ENCODE results near the gene PPM1D.
A peak's percentile ranks its signal among the peaks of the same experiment; 100 is the strongest.
"Not testable (repeated sequence)": the region's sequence is repeated elsewhere in the genome, so short reads cannot be mapped to it uniquely, and the experiment has no call there.

The PPM1D gene

DNA sequence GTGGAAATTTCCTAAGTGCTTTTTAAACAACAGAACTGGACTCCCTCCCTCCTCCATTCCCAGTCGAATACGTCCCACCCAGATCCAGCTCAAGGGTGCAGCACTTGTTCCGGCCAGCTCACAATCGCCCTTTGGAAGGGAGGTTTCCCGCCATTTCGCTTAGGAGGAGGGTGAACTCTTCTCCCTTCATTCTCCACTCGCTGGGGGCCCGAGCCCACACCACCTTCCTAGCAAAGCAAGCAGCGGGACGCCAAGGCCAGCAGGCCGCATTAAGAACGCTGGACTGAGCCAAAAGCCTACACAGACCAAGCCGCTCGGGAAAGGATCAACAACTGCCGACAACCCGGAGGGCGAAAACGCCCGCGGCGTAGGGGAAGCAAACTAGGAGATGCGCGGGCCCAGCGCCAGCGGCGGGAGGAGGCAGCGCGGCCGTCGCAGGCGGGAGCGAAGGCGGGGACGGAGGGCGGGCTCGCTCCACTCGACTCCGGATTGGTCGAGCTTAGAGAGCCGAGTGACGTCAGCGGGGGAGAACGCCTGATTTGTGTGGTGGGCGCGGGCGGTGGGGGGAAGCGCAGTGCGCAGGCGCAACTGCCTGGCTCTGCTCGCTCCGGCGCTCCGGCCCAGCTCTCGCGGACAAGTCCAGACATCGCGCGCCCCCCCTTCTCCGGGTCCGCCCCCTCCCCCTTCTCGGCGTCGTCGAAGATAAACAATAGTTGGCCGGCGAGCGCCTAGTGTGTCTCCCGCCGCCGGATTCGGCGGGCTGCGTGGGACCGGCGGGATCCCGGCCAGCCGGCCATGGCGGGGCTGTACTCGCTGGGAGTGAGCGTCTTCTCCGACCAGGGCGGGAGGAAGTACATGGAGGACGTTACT, at the start of gene PPM1D:
Gene PPM1D (plus strand): TSS at position 574 of the 870 bp plus-strand sequence. CDS start 222 bp downstream, at position 796.
- peak; percentile 95 to 96 for DNase-seq (ENCODE audit: low read depth in 2 of 2)

DNA sequence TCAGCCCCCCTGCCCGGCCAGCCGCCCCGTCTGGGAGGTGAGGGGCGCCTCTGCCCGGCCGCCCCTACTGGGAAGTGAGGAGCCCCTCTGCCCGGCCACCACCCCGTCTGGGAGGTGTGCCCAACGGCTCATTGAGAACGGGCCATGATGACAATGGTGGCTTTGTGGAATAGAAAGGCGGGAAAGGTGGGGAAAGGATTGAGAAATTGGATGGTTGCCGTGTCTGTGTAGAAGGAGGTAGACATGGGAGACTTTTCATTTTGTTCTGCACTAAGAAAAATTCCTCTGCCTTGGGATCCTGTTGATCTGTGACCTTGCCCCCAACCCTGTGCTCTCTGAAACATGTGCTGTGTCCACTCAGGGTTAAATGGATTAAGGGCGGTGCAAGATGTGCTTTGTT, 47.7 kb upstream of the PPM1D start:
- not testable (repeated sequence) for DNase-seq (ENCODE audit: low read depth in 2 of 2)

DNA sequence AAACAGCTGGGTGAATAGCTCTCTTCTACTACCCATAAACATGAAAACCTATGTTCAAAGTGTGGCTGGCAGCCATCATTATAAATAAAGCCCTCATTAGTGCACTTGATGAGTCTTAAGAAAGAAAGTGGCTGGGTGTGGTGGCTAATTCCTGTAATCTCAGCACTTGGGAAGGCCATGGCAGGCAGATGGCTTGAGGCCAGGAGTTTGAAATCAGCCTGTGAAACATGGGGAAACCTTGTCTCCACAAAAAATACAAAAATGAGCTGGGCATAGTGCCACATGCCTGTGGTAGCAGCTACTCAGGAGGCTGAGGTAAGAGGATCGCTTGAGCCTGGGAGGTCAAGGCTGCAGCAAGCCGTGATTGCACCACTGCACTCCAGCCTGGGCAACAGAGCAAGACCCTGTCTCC, 45.6 kb upstream of the PPM1D start:
- no peak for DNase-seq (ENCODE audit: low read depth in 2 of 2)

DNA sequence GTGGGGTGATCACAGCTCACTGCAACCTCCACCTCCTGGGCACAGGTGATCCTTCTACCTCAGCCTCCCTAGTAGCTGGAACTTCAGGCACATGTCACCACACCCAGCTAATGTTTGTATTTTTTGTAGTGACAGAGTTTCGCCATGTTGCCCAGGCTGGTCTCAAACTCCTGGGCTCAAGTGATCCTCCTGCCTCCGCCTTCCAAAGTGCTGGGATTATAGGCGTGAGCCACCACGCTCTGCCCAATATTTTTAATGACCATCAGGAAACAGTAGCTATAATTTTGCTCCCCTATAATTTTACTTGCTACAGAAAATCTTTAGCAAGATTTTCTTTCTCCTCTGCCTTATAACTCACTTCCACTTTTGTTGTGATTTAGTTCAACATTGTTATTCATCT, 44.2 kb upstream of the PPM1D start:
- no peak for DNase-seq (ENCODE audit: low read depth in 2 of 2)

DNA sequence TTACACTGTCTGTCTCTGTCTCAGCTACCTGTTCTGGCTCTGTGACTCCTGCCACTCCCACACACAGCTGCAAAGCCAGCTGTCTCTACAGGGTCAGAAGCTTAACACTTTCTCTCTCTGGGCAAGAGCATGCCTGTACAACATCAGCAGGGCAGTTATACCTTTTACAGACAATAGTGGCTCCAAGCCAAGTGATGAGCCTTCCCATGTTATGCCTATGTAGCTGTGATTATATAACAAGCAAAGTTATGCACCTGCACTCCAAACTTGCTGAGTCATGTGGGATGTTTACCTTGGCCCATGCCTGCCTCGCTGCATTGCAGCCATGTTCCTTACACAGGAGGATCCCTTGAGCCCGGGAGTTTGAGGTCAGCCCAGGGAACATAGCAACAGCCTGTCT, 42.2 kb upstream of the PPM1D start:
- DNase-seq (ENCODE audit: low read depth in 2 of 2): no peak

DNA sequence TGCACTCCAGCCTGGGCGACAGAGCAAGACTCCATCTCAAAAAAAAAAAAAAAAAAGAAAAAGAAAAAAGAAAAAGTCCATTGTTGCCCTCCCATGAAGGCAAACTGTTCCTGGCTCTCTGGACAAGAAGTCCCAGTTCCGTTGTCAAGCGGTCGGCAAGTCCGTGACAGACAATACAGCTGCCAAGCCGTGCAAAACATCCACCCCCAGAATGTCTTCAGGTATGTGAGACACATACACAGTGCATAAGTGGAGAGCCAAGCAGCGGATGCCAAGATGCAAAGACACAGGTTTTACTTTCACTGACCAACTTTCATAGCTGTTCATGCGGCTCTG, 40.4 kb upstream of the PPM1D start:
- DNase-seq (ENCODE audit: low read depth in 2 of 2): no peak

DNA sequence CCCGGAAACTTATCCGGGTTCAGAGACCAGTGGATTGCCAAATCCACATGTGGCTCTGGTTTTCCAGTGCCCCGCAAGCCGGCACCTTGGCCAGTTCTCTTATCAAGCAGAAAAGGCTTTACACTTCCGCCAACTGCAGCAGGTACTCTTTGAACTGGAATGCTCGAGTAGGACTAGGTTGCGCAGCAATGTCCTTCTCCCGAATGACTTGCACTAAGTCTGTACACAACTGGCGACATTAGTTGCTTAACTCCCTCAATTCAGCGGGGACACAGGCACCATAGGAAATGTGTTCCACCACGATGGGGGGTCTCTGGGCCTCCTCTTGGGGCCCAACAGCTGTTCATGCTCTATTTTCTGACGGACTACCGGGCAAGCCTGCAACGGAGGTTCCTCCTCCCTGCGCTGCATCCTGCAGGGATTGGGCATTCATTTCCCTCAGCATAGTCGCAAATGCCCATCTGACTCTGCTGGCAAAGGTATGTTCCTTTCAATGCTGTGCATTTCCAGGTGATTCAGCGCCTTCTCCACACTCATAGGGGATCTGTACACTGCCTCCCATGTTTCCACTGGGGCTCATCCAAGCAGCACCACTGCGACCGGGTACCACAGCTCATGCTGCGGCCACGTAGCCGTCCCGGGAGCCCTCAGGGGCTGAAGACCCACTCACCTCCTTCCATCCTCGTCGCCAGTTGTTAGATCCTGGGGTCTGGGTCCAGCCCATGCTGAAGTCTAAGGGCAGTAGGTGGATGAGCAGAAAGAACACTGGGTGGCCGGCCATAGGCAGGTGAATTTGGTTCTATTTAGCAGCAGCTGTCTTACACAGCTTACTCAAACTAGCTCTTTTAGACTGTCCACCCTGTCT, 39.8 kb upstream of the PPM1D start:
- DNase-seq (ENCODE audit: low read depth in 2 of 2): no peak

DNA sequence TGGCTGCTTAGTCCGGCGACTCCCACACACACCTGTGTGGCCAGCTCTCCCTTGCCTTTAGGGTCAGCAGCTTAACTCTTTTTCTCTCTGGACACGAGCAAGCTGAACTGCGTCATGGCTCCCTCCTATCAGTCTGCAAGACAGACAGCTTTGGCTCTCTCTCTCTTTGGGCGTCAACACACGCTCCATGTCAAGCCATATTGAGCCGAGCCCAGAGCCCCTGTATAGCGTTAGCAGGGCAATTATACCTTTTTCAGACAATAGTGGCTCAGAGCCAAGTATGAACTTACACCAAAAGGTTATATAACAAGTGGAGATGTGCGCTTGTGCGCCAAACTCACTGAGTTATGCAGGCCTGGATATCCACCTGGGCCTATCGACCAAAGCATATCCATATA, 39.1 kb upstream of the PPM1D start:
- no peak for DNase-seq (ENCODE audit: low read depth in 2 of 2)

DNA sequence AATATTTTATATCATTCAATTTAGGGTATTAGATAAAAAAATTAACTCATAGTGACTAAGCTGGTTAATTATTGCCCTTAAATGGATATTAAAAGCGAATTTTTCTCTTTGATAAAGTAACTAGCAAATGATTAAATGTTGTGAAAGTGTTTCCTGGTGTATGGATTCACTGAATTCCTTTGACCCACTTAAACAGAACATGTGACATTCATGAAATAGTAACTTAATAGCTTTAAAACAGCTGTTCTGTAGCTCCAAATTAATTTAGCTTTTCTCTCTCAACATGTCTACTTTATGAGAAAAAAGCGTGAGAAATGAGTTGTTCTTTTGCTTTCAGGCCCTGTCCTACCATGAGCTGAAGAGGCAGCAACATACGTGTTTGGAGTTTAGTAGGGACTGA, 37.6 kb upstream of the PPM1D start:
- DNase-seq (ENCODE audit: low read depth in 2 of 2): no peak

DNA sequence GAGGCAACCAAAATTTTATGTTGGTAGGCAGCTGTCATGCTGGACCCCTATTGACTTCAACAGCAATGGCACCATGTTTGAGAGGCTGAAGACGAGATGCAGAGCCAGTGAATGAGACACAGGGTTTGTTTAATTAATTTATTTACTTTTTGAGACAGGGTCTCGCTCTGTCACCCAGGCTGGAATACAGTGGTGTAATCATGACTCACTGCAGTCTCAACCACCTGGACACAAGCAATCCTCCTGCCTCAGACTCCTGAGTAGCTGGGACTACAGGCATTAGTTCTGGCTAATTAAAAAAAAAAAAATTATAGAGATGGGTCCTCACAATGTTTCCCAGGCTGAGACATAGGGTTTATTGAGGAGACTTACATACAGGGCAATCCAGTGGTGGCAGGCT, 36.2 kb upstream of the PPM1D start:
- no peak for DNase-seq (ENCODE audit: low read depth in 2 of 2)

DNA sequence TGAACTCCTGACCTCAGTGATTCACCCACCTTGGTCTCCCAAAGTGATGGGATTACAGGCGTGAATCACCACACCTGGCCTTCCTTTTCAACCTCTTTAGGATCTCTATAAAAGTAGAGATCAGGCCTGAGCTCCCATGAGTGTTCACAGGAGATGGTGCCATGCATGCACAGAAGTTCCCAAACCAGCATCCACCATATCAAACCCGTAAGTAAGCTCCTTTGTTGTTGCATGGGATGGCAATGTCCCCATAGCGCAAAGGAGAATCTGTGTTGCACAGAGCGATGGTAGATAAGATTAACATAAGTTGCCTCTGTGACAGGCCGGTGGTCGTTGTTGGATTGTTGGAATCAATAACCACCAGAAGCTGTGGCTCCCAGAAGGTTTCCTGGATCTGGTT, 34.8 kb upstream of the PPM1D start:
- DNase-seq (ENCODE audit: low read depth in 2 of 2): no peak

DNA sequence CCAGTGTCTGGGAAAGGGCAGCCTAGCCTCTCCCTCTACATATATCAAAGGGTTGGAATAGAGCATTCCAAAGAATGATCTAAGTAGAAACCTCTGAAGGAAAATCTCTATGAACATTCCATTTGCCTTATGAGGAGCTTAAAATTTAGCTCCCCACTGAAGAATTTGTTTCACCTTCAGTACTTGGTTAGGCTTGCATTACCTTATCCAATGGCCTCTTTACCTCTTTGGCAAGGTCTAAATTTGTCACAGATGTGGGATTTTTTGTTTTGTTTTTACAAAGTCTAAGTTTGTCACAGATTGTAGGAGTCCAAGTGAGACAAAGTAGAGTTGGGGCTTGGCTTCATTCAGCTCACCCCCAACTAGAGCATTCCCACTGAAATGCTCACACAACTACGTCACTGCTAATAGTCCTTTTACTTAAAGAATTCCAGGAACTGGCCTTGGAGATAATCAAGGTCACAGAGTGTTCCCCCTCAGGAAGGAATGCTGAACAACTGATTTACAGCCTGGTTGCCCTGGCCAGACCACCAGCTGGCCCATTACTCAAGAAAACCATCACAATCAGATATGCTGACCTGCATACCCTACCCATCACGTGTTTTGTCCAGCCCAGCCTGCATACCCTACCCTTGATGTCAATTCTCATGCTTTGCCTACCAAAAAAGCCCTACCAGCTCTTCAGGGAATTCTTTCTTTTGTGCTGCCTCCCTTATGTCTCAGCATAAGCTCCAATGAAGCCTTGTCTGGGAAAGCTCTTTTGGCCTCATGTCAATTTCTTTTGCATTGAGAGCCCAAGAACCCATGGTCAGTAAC, 26.5 kb upstream of the PPM1D start:
- DNase-seq (ENCODE audit: low read depth in 2 of 2): no peak

DNA sequence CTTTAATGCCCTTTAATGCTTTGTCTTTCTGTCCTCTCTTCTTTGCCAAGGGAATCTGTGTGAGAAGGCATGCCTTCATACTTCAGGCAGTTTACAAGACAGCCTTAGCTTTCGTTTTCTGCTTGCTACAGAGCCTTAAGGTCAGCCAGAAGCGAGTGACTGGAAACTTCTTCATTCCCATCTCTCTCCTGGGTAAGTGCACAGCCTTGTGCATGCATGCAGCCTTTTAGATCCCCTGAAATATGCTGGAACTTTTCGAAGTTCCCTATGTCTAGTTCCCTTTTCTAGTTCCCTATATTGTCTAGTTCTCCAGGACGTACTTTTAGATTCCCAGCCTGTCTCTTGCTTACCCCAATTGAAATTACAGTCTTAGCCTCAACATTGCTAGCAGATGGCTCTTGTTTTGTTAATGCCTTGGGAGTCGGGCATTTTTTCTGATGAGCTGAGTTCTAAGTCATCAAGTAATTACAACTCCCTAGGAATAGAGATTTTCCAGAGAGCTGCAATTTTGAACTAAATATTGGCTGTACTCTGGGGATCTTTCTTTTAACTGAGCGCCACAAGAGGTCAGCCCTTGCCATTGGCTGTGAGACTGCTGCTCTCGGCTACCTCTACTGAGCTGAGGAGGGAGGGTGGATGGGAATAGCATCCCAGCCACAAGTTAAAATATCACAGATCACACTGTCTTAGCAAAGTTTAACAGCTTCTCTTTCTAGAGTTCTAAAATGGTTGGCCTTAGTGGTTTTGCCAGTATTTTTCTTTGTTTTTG, 22.7 kb upstream of the PPM1D start:
- no peak for DNase-seq (ENCODE audit: low read depth in 2 of 2)

DNA sequence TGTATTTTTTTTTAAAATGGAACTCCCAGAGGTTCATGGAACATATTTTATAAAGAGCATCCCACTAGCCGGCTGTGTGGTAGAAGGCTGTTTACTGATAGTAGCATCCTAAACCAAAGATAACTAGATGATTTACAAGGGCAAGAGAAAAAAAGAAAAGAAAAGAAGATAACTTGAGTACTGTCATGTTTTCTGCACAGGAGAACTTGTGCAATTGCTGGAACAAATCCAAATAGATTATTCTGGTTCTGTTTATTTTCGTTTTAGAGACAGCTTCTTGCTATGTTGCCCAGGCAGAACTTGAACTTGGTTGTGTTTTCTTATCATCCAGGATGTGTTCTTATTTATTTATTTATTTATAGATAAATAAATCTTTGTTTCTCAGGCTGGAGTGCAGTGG, 20.9 kb upstream of the PPM1D start:
- no peak for DNase-seq (ENCODE audit: low read depth in 2 of 2)

DNA sequence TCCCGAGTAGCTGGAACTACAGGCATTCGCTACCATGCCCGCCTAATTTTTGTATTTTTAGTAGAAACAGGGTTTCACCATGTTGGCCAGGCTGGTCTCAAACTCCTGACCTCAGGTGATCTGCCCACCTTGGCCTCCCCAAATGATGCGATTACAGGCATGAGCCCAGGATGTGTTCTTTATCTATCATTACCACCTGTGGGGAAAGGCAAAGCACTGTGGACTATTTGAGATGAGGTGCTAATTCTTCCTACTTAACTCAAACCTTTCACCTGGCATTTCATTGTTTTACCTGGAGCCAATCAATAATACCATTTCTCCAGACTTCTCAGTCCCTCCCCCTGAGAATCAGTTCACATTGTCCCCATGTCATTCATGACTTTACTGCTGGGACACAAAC, 20.4 kb upstream of the PPM1D start:
- no peak for DNase-seq (ENCODE audit: low read depth in 2 of 2)

DNA sequence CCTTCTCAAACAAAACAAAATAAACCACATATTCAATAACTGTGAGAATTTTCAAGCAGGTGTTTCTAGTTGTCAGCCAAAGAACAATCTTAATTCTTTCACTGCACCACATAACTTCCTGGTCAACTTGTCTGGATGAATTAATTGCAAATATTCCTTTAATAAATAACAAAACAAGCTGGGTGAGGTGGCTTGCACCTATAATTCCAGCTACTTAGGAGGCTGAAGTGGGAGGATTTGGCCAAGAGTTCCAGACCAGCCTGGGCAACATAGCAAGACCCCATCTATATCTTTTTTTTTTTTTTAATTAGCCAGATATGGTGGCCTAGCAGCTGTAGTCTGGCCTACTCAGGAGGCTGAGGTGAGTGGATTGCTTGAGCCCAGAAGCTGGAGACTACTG, 17.0 kb upstream of the PPM1D start:
- no peak for DNase-seq (ENCODE audit: low read depth in 2 of 2)

DNA sequence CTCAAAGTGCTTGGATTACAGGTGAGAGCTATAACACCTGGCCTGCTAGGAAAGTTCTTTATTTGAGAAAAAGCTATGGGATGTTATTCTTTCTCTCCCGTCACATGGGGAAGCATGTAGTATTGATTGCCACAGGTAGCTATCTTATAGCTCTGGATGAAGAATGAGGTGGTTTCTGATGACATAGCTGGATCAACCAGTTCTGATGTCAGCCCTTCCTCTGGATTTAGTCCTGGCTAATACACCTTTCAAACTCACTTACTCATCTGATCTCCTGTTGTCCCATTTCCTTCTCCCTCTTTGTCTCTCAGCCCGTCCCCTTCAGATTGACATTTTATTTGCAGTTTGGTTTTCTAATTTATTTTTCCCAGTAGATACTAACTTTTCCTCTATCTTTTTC, 14.1 kb upstream of the PPM1D start:
- DNase-seq (ENCODE audit: low read depth in 2 of 2): no peak

DNA sequence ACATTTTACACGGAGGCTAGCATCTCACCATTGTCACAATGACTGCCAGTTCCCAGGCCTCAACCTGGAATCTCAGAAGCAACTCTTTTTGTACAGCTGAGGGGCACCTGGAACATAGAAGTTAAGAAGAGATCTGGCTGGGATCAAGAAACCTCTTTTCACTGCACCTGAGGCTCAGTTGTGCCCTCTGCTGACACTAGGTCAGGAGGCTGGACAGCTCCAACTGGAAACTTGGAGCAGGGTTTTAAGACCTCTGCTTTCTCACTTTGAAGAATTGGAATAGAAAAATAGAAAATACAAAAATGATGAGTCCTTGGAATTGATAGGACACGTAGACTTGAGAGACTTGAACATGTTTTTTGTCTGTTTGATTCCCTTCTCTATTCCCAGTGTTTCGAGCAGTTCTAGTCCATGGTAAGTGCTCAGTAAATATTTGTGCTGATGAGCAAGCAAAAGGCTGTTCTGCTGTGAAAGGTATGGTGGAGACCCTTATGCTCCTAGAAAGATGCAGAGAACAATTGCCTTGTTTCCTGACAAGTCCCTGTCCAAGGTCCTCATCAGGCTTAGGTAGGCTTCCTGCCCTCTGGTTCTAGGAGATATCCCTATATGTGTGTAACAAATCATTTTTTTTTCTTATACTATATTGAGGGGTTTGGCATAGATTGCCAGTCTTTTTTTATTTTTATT, 13.6 kb upstream of the PPM1D start:
- DNase-seq (ENCODE audit: low read depth in 2 of 2): no peak

DNA sequence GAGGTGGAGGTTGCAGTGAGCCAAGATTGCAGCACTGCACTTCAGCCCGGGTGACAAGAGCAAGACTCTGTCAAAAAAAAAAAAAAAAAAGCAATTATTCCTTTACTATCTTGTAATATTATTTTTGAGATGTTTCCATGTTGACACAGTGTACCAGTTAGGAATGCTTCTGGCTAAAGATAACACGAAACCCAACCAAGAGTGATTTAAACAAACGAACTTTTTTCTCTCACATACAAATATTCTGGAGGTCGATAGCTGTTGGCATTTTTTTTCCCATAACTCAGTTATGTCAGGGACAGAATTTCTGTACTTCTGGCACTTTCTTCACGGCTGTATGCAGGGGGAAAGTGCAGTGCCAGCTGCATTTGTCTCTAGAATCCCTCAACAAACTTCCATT, 9.9 kb upstream of the PPM1D start:
- DNase-seq (ENCODE audit: low read depth in 2 of 2): no peak

DNA sequence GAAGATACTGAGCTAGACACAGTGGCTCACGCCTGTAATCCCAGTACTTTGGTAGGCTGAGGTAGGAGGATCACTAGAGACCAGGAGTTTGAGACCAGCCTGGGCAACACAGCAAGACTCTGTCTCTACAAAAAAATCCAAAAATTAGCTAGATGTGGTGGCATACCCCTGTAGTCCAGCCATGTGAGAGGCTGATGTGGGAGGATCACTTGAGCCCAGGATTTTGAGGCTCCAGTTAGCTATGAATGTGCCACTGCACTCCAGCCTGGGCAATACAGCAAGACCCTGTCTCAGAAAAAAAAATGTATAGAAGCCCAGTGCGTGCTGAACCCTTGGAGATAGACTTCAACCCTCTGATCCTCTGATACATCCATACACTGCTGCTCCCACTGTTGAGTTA, 7.2 kb upstream of the PPM1D start:
- DNase-seq (ENCODE audit: low read depth in 2 of 2): no peak

All from stimulated activated CD8-positive, alpha-beta memory T cell treated with anti-CD3 and anti-CD28 coated beads, Interleukin-2, amount 100 ng/mL, for 1 hour (primary cell).